GM19372 (cell line): ENCODE data around the gene CREB1.
"Not testable (repeated sequence)": the region's sequence is repeated elsewhere in the genome, so short reads cannot be mapped to it uniquely, and the experiment has no call there.

ENCODE experiments used
- ATAC-seq: cut with Tn5 transposase; IDR thresholded peaks from one replicate; pipeline ENCODE4 v1.9.1; 2021; ENCODE audit warnings: mild to moderate bottlenecking, low read depth, moderate library complexity; ENCODE audit not compliant: unreplicated experiment

The CREB1 gene

DNA sequence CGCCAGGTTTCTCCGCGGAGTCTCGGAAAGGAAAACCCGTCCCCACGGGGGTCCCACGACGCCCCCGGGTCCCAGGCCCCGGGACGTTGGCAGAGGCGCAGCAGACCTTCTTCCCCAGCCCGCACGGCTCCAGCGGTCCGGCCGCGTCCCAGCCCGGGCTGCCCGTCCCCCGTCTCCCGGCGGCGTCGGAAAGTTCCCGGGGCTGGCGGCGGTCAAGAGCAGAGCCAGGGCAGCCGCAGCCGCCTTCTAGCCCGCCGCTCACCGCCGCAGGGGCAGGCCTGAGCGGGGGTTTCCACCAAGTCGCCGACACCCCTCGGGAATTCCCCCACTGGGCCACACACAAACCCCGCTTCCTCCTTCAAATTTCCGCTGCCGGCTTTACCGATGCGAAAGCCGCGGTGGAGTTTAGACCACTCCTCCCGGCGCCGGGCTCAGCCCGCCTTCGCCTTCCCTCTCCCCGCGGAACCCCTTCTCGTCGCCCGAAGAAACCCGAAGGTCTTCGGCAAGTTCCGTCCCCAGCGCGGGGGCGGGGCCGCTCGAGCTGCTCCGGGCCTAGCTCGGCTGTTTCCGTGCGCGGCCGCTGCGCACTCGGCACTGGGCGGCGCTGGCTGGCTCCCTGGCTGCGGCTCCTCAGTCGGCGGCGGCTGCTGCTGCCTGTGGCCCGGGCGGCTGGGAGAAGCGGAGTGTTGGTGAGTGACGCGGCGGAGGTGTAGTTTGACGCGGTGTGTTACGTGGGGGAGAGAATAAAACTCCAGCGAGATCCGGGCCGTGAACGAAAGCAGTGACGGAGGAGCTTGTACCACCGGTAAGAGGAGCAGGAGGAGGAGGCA is at the start of gene CREB1:
TSS of gene CREB1 (plus strand) at position 633 of the 830 bp plus-strand sequence. CDS start 25,674 bp downstream, outside the sequence.
- ATAC-seq = peak; percentile 78

DNA sequence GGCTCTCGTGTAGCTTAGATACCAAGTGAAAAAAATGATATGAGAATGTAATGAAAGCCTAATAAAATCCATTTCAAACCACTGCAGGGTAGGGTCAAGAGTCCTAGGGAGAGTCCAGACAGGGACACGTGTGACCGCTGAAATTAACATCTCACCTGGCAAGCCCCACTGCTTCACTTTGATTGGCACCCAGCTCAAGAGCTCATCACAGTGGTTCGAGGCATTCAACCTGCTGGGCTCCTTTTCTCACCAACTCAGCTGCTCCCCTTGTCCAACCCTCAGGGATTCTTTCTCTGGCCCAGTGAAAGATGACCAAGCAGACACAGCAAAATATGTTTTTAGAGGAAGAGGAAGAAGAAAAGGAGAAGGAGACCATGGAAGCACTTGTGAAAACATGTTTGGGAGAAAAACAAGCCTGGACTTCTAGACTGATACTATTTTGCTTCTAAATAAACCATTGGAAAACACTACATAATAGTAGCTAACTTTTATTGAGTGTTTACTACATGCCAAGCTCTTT is 49.2 kb upstream of the CREB1 start:
- no peak for ATAC-seq

- no peak for ATAC-seq
Observed at GRCh38 chr2:207481924-207482323, 47.8 kb upstream of the CREB1 start.

DNA sequence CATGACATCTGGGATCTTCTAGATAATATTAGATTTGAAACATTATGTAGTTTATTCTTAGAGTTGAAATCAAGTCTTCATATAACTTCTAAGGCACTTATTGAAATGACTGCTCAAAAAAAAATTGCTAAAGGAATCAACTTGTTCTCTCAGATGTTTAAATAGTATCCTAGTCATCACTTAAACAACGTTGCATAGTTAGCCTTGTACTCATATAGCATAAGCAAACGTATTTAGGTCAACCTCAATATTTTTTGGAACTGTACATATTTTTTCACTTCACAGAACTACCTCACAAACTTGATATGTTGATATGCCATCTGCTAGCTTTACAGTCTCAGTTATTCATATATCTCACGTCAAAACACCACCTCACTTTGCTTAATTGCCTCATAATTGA is 47.1 kb upstream of the CREB1 start:
- no peak for ATAC-seq

GRCh38 chr2:207483066-207483465 is 46.7 kb upstream of the CREB1 start:
- ATAC-seq = no peak

DNA sequence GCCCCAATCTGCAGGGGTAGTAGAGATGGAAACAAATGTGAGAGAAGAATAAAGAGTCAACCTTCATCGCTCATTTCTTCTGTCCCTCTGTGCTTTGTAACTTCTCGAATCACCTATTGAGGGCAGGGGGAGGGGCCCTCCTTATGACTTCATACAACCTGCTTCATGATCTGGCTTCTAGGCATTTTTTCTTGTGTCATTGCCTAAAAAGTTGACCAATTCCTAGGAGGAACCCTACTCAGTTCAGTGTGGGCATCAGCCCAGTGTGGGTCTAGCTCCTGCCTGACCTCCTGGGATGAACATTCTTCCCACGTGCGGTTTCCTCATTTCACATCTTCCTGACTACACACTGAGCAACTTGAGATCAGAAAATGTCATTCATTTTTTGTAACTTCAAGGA is 46.3 kb upstream of the CREB1 start:
- no peak for ATAC-seq

DNA sequence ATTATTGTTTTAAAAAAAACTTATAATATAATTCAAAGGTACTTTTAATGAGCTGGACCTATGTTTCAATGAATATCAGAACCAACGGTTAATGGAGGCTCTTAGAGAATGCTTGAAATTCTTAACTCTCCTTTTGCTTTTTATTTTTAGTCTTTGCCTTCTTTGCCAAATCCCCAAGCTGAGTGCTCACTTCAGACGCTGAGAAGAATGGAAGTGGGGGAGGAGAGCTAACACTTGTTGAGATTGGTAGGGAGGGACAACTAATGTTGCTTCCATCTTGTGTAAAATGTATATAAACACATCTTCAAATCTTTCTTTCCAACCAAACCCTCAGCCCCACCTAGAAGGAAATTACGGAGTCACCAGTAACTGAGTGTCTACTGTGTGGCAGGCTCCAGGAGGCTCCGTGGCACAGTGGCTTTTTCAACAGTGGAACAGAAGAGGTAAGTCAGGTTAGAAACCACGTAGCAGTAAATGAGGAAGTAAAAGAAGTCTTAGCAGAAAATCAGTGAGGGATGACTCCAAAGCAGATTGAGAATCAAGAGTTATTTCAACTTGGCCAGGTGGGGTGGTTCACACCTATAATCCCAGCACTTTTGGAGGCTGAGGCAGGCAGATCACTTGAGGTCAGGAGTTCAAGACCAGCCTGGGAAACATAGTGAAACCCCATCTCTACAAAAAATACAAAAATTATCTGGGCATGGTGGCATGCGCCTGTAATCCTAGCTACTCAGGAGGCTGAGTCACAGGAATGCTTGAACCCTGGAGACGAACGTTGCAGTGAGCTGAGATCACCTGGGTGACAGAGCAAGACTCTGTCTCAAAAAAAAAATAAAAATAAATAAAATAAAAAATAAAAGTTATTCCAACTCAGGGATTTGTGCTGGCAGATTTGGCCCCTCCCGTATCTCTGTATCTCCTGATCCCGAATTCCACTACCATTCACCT is 45.0 kb upstream of the CREB1 start:
- no peak for ATAC-seq

DNA sequence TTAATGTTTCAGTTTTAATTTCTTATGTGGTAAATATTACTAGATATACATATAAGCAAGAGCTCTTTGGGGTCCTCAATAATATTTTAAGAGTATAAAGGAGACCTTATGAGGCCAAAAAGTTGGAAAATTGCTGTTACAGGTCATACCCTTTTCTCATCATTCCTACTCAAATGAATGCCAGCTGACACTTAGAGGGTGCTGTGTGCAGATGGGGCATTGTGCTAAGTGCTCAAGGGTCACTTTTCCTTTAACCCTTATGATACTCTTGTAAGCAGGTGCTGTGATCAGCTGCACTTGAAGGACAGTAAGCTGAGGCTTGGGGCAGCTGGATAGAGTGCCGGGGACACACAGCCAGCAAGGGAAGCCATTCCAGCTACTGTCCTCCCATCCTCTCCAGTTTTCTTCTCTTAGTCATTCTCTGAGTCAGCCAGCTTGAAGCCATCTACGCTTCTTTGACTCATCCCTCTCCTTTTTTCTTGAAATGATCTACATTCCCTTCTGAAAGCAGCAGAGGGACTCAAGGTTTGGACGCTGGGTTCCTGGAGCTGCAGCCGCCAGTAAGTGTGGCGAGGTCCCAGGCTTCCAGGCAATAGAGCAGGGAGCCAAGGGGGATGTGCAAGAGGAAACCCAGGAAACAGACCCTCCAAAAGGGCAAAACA is 42.0 kb upstream of the CREB1 start:
- ATAC-seq = no peak

GRCh38 chr2:207489251-207489650 is 40.5 kb upstream of the CREB1 start:
- no peak for ATAC-seq

DNA sequence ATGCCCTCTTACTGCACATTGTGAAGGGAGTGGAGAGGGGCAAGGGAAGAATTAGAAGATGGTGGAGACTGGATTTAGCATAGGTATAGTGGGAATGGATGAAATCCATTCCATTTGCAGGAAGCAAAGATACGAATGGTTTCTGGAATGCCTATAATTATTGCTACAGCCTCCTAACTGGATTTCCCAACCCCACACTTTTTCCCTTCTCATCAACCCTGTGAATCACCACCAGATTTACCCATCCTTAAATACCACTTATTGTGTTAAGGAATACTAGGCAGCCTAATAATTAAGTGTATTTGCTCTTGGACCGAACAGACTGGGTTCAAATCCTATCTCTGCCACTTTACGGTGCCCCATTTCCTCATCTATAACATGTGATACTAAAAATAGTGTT is 39.3 kb upstream of the CREB1 start:
- no peak for ATAC-seq

DNA sequence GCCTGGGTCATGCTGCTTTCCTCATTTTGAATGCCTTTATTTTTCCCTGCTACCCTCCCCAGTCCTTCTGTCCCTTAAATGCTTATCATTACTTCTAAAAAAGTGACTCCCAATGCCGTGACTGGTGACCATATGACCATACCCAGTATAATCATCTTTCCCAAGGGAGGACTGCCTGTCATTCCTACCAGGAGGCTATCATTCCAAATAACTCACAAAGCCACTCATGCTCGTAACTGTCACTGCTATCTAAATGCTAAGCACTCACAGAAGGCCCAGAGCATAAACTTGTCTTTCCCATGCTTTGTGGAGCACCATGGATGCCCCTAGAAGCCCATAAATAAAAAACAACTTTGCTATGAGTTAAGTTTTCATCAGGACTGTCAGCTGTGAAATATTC is 38.7 kb upstream of the CREB1 start:
- ATAC-seq = no peak

GRCh38 chr2:207491956-207492355 is 37.8 kb upstream of the CREB1 start:
- no peak for ATAC-seq

DNA sequence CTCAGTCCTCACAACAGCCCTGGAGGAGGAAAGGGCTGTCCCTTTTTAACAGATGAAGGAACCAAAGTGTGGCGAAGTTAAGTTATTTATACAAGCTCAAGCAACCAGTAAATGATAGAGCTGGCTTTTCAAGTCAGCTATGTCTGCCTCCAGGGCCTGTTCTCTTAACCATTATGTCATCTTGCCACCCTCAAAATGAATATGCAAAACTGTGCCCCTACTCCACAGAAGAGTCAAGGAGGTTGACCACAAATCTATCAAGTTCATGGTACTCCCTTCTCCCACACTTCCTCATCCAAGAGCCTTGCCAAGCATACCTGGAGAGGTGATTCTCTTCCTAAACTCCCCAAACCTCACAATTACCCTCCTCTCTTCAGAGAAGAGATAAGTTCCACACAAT is 37.3 kb upstream of the CREB1 start:
- no peak for ATAC-seq

- ATAC-seq = no peak
Observed at GRCh38 chr2:207494137-207494536, 35.6 kb upstream of the CREB1 start.

DNA sequence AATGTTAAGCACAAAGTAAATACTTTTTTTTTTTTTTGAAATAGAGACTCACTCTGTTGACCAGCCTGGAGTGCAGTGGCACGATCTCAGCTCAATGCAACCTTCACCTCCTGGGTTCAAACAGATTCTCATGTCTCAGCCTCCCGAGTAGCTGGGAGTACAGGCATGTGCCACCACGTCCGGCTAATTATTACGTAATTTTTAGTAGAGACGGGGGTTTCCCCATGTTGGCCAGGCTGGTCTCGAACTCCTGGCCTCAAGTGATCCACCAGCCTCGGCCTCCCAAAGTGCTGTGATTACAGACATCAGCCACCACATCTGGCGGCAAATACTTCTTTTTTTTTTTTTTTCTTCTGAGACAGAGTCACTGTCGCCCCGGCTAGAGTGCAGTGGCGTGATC is 32.8 kb upstream of the CREB1 start:
- not testable (repeated sequence) for ATAC-seq

GRCh38 chr2:207497596-207497995 is 32.2 kb upstream of the CREB1 start:
- ATAC-seq = no peak

- no peak for ATAC-seq
Observed at GRCh38 chr2:207498427-207498826, 31.3 kb upstream of the CREB1 start.

GRCh38 chr2:207499114-207499513 is 30.6 kb upstream of the CREB1 start:
- no peak for ATAC-seq

DNA sequence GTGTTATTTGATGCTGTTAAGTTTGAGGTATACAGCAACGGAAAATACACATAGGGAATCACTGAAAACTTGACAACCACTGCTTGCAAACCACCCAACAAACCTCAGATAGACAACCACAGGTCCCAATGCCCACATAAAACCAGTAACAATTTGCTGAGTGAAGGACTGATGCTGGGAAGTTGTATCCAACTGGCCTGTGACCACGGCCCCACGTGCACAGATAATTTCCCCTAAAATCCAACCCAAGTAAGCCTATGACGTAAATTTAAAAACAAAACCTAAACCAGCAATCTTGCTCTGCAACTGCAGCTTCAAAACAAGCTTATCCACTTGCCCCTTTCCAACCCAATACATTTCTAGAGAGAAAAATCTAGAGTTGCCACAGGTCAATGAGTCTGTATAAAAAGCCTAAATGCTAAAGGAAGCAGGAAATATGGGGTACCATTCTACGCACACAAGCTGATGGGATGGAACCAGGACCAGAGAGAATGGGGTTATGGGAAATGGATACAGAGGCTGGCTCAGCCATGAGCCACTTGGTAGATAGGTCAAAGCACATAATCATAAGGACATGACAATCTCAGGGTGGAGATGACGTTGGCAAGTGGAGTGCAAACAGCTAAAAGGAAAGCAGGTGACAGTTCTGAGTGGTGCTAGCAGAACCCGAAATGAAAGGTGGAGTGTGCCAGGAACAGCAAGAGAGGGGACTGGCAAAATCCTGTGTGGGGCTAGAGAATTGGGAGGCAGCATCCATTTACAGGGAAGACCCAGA is 27.8 kb upstream of the CREB1 start:
- ATAC-seq = no peak
